ENCODE results near the gene INSL3. TPM values are rescaled to one million over a fixed set of nuclear protein-coding genes. Genes with fewer than 3 reads are reported as not detected.
"Not testable (repeated sequence)": the region's sequence is repeated elsewhere in the genome, so short reads cannot be mapped to it uniquely, and the experiment has no call there.

The INSL3 gene
- total RNA-seq, 1 donor from 2014 or later: 4.1 TPM

- intact Hi-C loops (cut with micrococcal nuclease): no loop called here
These were observed 32.7 kb downstream of the INSL3 start for GRCh38 chr19:17788632-17789031.

GRCh38 chr19:17787274-17787913, 33.9 kb downstream of the INSL3 start:
- intact Hi-C loops (cut with micrococcal nuclease): no loop called here

- intact Hi-C loops (cut with micrococcal nuclease): loop anchor here (1.0 kb wide), 2 partner anchors 71 to 80 kb away; no protein-coding TSS in a partner anchor
These were observed 36.9 kb downstream of the INSL3 start for GRCh38 chr19:17784201-17785008.

GRCh38 chr19:17783721-17784120, 37.6 kb downstream of the INSL3 start:
- intact Hi-C loops (cut with micrococcal nuclease): loop anchor here (1.0 kb wide), 2 partner anchors 72 to 79 kb away; no protein-coding TSS in a partner anchor

GRCh38 chr19:17780781-17781180, 40.5 kb downstream of the INSL3 start:
- intact Hi-C loops (cut with micrococcal nuclease): no loop called here

GRCh38 chr19:17778968-17779929, 42.1 kb downstream of the INSL3 start:
- intact Hi-C loops (cut with micrococcal nuclease): no loop called here

GRCh38 chr19:17778251-17778967, 42.9 kb downstream of the INSL3 start:
- intact Hi-C loops (cut with micrococcal nuclease): no loop called here

- intact Hi-C loops (cut with micrococcal nuclease): not testable (repeated sequence)
These were observed 43.5 kb downstream of the INSL3 start for GRCh38 chr19:17777840-17778239.

- intact Hi-C loops (cut with micrococcal nuclease): no loop called here
These were observed 45.1 kb downstream of the INSL3 start for GRCh38 chr19:17775991-17776803.

- intact Hi-C loops (cut with micrococcal nuclease): no loop called here
These were observed 45.9 kb downstream of the INSL3 start for GRCh38 chr19:17775245-17775927.

GRCh38 chr19:17772172-17772571, 49.1 kb downstream of the INSL3 start:
- intact Hi-C loops (cut with micrococcal nuclease): no loop called here

GRCh38 chr19:17770613-17771012, 50.7 kb downstream of the INSL3 start:
- intact Hi-C loops (cut with micrococcal nuclease): no loop called here

- intact Hi-C loops (cut with micrococcal nuclease): loop anchor here (5.0 kb wide), 1 partner anchor 65 kb away; no protein-coding TSS in a partner anchor
These were observed 53.8 kb downstream of the INSL3 start for GRCh38 chr19:17767559-17767958.

- intact Hi-C loops (cut with micrococcal nuclease): loop anchor here (5.0 kb wide), 1 partner anchor 64 kb away; no protein-coding TSS in a partner anchor
These were observed 54.7 kb downstream of the INSL3 start for GRCh38 chr19:17766543-17767131.

Other genes starting within 250 kb of the INSL3 start
- gene UNC13A, start 133.2 kb downstream of the INSL3 start, total RNA-seq: 0.02 and 0.07 TPM in 2 replicates
- 57.1 and 59.7 TPM in 2 replicates for gene MAP1S, start 102.0 kb downstream of the INSL3 start, total RNA-seq
- gene FCHO1, start 70.0 kb downstream of the INSL3 start, total RNA-seq: 84.7 and 85.4 TPM in 2 replicates
- not detected in 2 replicates for gene B3GNT3, start 26.4 kb downstream of the INSL3 start, total RNA-seq
- 184 and 186 TPM in 2 replicates for gene JAK3, start 26.5 kb upstream of the INSL3 start, total RNA-seq
- 2,256 and 2,269 TPM in 2 replicates for gene RPL18A, start 38.4 kb upstream of the INSL3 start, total RNA-seq
- gene SLC5A5, start 50.4 kb upstream of the INSL3 start, total RNA-seq: 0.48 and 0.84 TPM in 2 replicates
- 64.2 and 65.9 TPM in 2 replicates for gene CCDC124, start 111.5 kb upstream of the INSL3 start, total RNA-seq
- 0.05 TPM in 1 of 2 replicates, not detected in the other for gene KCNN1, start 145.6 kb upstream of the INSL3 start, total RNA-seq
- gene ARRDC2, start 186.7 kb upstream of the INSL3 start, total RNA-seq: 43.1 and 46.7 TPM in 2 replicates

All from T-helper 2 cell treated with Interferon-gamma antibody and Interleukin-4, amounts not matched to agents 100 ng/mL and 5 ng/mL, for 36 hours (primary cell).